ENCODE results near the gene CDKN2B-AS1. TPM values are rescaled to one million over a fixed set of nuclear protein-coding genes. Genes with fewer than 3 reads are reported as not detected.

Gene CDKN2B-AS1
- total RNA-seq, 4 donors from 2014 or later, result 22.7 to 129 (median 52.0) TPM

- Histone ChIP-seq H3K4me3 (no peak overlapping the region), H3K4me1 (peaks cover 0 to 6% (median 0%) of the 10 kb centered on the region in 4 donors), H3K27ac (no peak overlapping the region), H3K27me3 (no peaks in the 10 kb centered on the region), H3K9me3 (no peaks in the 10 kb centered on the region), H3K36me3 (no peaks in the 10 kb centered on the region)
- no peak for TF ChIP-seq POLR2A (IDR thresholded peaks at IDR 0.05)
- no peak for TF ChIP-seq CTCF (IDR thresholded peaks at IDR 0.05)
- no peak for DNase-seq
Observed at GRCh38 chr9:22030101-22030598, 35.6 kb downstream of the CDKN2B-AS1 start.

- no peak for DNase-seq
- TF ChIP-seq POLR2A (IDR thresholded peaks at IDR 0.05) (no peak), CTCF (IDR thresholded peaks at IDR 0.05) (no peak)
- Histone ChIP-seq H3K27me3 (no peaks in the 10 kb centered on the region), H3K9me3 (no peaks in the 10 kb centered on the region), H3K4me3 (no peak overlapping the region), H3K27ac (no peak overlapping the region), H3K4me1 (peaks cover 0 to 6% (median 0%) of the 10 kb centered on the region in 4 donors), H3K36me3 (no peaks in the 10 kb centered on the region)
Observed at GRCh38 chr9:22031655-22032411, 37.2 kb downstream of the CDKN2B-AS1 start.

GRCh38 chr9:22033012-22033630 lies 38.5 kb downstream of the CDKN2B-AS1 start:
- Histone ChIP-seq H3K4me3 (no peak overlapping the region), H3K4me1 (peaks cover 0 to 16% (median 1%) of the 10 kb centered on the region in 4 donors), H3K27me3 (no peaks in the 10 kb centered on the region), H3K27ac (no peak overlapping the region), H3K9me3 (no peaks in the 10 kb centered on the region), H3K36me3 (no peaks in the 10 kb centered on the region)
- TF ChIP-seq CTCF (IDR thresholded peaks at IDR 0.05) (no peak), POLR2A (IDR thresholded peaks at IDR 0.05) (no peak)
- no peak for DNase-seq

- Histone ChIP-seq H3K9me3 (no peaks in the 10 kb centered on the region), H3K4me3 (no peak overlapping the region), H3K36me3 (no peaks in the 10 kb centered on the region), H3K27ac (no peak overlapping the region), H3K4me1 (peaks cover 0 to 27% (median 1%) of the 10 kb centered on the region in 4 donors), H3K27me3 (no peaks in the 10 kb centered on the region)
- TF ChIP-seq POLR2A (IDR thresholded peaks at IDR 0.05), result no peak
- no peak for TF ChIP-seq CTCF (IDR thresholded peaks at IDR 0.05)
- no peak for DNase-seq
Observed at GRCh38 chr9:22035591-22036011, 41.0 kb downstream of the CDKN2B-AS1 start.

- no peaks in the 10 kb centered on the region for H3K27me3 ChIP-seq
- peak overlapping the region in 2 of 4 donors; percentile 40 to 43 for H3K27ac ChIP-seq
- peaks cover 0 to 27% (median 1%) of the 10 kb centered on the region in 4 donors for H3K4me1 ChIP-seq
- no peak for TF ChIP-seq POLR2A (IDR thresholded peaks at IDR 0.05)
- no peak for TF ChIP-seq CTCF (IDR thresholded peaks at IDR 0.05)
- no peak for DNase-seq
- no peaks in the 10 kb centered on the region for H3K9me3 ChIP-seq
- H3K4me3 ChIP-seq, result no peak overlapping the region
- no peaks in the 10 kb centered on the region for H3K36me3 ChIP-seq
Observed at GRCh38 chr9:22036866-22037626, 42.5 kb downstream of the CDKN2B-AS1 start.

All from Peyer's patch (tissue), 4 donors.